GM12801 (cell line): ENCODE data around the gene NISCH.

Experiments used
- CTCF ChIP-seq: IDR thresholded peaks from one replicate; pipeline ENCODE4 v1.5.1; 2011; ENCODE audit warnings: control low read depth; ENCODE audit not compliant: insufficient read length; ENCODE audit errors: extremely low read depth

NISCH gene

DNA sequence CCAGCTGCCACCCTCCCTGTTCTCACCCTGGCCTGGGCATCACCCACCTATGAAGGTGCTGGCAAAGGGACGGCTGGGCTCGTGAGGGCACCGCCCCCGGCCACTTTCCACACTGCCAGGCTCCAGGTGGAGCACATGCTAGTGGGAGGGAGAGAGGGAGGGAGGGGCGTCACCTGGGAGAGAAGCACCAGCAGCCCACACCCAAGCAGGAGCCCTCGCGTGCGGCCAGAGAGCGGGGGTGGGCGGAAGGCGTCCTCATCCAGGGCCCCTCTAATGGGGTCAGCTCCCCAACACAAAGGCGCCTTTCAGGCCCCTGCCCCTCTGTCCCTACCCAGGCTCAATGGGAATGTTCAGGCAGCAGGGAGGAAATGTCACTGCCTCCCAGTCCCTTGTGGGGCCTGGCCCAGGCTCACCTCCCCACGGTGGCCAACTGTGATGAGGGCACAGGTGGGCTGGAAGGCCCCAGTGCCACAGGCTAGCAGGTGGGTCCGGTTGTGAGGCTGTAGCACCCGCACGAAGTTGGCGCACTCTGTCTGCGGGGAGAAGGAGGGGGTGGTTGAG, 13.6 kb upstream of the NISCH start:
- no peak for TF ChIP-seq CTCF

GRCh38 chr3:52442409-52443267, 12.8 kb upstream of the NISCH start:
- TF ChIP-seq CTCF, result no peak

- no peak for TF ChIP-seq CTCF
Measured at GRCh38 chr3:52443268-52443610, 12.2 kb upstream of the NISCH start.

DNA sequence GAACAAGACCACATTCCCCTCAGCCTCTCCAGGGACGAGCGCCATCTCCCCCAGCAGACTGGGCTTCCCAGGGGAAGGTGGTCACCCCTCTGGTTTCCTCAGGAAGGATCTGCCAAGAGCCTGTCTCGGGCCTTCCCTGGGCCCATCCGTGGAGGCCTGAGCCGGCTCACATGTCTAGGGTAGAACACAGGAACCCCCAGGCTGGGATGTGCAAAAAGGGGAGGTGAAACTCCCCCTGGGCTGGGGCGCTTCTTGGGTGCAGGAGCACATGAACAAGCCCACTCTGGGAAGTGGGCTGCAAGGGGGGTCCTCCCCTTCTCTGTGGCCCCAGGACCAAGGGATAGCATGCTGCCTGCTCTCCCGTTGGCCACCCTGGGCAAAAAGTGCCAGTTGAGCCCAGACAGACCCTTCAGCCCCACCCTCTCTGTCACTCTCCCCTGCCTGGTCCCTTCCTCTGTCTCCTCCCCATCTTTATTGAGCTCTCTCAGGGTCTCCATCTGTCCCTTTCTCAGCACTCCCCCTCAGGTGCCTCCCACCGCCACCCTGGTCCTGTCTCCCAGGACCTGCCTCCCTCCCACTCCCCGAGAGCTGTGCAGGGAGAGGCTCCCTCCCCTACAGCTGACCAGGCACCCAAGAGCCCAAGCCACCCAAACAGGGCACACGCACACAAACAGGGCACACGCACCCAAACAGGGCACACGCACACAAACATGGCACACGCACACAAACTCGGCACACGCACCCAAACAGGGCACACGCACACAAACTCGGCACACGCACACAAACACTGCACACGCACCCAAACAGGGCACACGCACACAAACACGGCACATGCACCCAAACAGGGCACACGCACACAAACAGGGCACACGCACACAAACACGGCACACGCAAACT, 11.4 kb upstream of the NISCH start:
- TF ChIP-seq CTCF, result no peak

- no peak for TF ChIP-seq CTCF
Measured at GRCh38 chr3:52444860-52445793, 10.3 kb upstream of the NISCH start, which contains the start of gene SEMA3G. TSS of gene SEMA3G (minus strand) at chr3:52445103. CDS start at chr3:52445027, 76 bp downstream.

- no peak for TF ChIP-seq CTCF
Measured at GRCh38 chr3:52446042-52446441, 9.4 kb upstream of the NISCH start.
